Measurements from ENCODE around the gene CRB2.

DNA sequence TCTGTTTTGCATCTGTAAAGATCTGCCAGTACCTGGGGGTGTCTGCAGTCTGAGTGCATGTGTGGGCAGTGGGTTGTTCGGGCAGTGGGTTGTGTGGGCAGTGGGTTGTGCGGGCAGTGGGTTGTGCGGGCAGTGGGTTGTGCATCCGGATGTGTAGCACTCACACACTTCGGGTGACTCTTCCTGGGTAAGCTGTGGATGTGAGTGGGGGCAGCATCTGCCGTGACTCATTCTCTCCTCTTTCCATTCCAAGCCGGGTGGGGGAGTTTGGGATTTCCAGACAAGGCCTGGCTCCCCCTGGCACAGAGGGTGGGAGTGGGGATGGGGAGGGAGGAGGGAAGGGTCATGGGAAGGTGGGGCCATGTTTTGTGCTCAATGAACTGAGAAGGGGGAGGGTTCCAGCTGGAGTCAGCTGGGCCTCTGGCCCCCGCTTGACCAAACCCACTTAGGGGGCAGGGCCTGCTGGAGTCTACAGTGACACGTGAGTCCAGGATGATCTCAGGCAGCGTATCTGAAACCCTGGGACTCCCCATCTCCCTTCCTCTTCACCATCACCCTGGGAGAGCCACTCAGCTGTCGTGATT is 8.3 kb downstream of the CRB2 start:
- TF ChIP-seq, protein P1, sequence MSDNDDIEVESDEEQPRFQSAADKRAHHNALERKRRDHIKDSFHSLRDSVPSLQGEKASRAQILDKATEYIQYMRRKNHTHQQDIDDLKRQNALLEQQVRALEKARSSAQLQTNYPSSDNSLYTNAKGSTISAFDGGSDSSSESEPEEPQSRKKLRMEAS (IDR thresholded peaks at IDR 0.05; ENCODE audit: low read depth, low read length): no peak
- TF ChIP-seq POLR2A (IDR thresholded peaks at IDR 0.05; ENCODE audit: extremely low read depth, insufficient read length): no peak
